Measurements from ENCODE around the gene NT5C3A.

- no peak for TF ChIP-seq CTCF (IDR thresholded peaks at IDR 0.05)
- TF ChIP-seq POLR2AphosphoS5 (IDR thresholded peaks at IDR 0.05) = no peak
Observed at GRCh38 chr7:33076737-33077136, 14.2 kb upstream of the NT5C3A start.
